Astrocyte of the spinal cord (primary cell): ENCODE results near the gene ATP13A3.
"Not testable (repeated sequence)": the region's sequence is repeated elsewhere in the genome, so short reads cannot be mapped to it uniquely, and the experiment has no call there.

Experiments
- DNase-seq: peaks from one replicate; pipeline ENCODE4 v3.0.0; 2011; ENCODE audit warnings: low read depth, low spot score
- H3K4me3 ChIP-seq: 2 replicates; pipeline ENCODE4 v1.5.1; 2011; ENCODE audit warnings: low read depth, mild to moderate bottlenecking, low read length, moderate library complexity
- in situ Hi-C: cut with HindIII; loops from 2 replicates; pipeline ENCODE4 v1.10.0; 2017; ENCODE audit warnings: low sequenced_read_pairs
- TF ChIP-seq, protein P1 (sequence below): IDR thresholded peaks from 2 replicates; pipeline ENCODE4 v1.5.1; 2012; ENCODE audit warnings: low read depth, mild to moderate bottlenecking, low read length, inconsistent platforms

Gene ATP13A3

DNA sequence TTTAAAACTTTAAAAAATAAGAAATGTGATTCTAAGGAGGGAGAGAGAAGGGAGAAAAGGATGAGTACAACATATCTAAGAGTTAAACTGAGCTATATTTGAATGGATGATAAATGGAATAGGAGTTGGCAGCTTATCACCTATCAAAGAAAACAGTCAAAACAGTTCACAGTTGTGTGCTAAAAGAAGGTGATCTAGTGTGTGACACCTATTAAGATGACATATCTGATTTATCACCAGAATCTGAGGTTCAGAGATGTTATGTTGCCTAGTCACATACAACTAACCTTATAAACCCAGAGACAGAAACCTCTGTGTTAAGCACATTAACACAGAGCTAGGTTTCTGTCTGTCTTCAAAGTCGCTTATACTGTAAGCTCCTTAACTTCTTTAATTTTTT, 3.0 kb downstream of the ATP13A3 start:
- no peak overlapping the region for H3K4me3 ChIP-seq
- no peak for DNase-seq

DNA sequence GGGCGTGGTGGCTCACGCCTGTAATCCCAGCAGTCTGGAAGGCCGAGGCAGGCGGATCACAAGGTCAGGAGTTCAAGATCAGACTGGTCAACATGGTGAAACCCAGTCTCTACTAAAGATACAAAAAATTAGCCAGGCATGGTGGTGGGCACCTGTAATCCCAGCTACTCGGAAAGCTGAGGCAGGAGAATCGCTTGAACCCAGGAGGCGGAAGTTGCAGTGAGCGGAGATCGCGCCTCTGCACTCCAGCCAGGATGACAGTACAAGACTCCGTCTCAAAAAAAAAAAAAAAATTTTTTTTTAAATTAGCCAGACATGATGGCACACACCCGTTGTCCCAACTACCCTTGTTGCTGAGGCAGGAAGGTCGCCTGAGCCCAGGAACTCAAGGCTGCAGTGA, 4.0 kb downstream of the ATP13A3 start:
- DNase-seq, in situ Hi-C loops, H3K4me3 ChIP-seq: not testable (repeated sequence)

More for the DNA sequence above, 3.0 kb downstream of the ATP13A3 start:
- TF ChIP-seq, protein P1, sequence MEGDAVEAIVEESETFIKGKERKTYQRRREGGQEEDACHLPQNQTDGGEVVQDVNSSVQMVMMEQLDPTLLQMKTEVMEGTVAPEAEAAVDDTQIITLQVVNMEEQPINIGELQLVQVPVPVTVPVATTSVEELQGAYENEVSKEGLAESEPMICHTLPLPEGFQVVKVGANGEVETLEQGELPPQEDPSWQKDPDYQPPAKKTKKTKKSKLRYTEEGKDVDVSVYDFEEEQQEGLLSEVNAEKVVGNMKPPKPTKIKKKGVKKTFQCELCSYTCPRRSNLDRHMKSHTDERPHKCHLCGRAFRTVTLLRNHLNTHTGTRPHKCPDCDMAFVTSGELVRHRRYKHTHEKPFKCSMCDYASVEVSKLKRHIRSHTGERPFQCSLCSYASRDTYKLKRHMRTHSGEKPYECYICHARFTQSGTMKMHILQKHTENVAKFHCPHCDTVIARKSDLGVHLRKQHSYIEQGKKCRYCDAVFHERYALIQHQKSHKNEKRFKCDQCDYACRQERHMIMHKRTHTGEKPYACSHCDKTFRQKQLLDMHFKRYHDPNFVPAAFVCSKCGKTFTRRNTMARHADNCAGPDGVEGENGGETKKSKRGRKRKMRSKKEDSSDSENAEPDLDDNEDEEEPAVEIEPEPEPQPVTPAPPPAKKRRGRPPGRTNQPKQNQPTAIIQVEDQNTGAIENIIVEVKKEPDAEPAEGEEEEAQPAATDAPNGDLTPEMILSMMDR: no peak
- in situ Hi-C loops: no loop called here

DNA sequence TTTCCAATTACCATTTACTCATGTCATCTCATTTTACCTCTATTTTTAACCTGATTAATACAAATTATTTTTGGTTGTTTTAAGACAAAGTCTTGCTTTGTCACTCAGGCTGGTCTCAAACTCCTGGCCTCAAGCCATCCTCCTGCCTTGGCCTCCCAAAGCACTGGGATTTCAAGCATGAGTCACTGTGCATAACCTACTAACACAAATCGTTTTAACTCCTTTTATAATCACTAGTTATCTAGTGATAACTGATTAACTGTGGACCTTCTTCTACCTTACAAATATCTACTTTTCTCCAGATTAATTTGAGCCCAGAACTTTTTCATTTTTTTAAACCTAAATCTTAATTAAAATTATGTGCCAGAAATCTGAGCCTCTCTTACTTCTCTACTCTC, 4.6 kb downstream of the ATP13A3 start:
- in situ Hi-C loops: no loop called here
- H3K4me3 ChIP-seq: no peak overlapping the region
- DNase-seq: no peak
- TF ChIP-seq, protein P1: no peak

DNA sequence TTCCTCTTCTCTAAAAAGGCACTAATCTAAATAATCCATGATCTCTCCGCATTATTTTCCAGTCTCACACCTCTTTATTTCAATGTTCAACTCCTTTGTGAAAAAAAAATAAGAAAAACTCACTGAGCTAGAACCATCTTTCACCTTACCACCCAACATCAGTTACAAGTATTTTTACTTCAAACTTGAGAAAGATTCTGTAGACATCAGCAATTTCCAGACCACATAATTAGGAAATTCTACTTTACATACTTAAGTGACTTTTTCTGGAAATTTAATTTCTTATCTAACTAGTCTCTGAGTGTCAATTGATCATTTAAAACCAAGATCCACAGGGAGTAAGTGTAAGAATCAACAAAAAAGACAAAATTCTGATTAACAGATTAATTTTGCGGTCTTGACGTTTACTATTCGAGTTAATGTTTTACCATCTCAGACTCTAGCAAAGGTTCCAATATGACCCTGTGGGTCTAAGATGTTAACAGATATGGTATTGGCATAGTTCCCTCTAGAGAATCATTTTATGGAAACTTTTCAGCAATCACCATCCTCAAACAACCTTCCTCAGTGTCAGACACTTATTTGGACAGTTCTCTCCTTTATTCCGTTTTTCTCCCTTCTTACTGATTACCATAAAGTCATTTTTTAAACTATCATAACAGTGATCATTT, 5.1 kb downstream of the ATP13A3 start:
- in situ Hi-C loops: no loop called here
- TF ChIP-seq, protein P1: no peak
- H3K4me3 ChIP-seq: no peak overlapping the region
- DNase-seq: no peak

DNA sequence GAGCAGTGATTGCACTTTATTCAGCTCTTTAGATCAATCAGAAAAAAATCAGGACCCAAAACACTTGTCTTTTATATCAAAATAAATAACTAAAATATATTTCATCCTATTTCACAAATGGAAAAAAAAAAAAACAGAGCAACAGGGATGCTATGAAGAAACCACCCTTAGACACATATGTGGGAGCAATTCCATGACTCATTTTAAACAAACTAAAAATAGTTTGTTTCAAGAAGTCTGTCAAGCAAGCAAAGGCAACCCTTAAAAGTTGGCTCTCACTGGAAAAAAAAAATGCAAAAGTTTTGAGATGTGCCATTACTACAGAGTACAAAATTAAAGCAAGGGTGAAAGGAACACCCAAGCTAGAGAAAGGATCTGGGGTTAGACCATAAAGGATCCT, 5.7 kb downstream of the ATP13A3 start:
- H3K4me3 ChIP-seq: no peak overlapping the region

DNA sequence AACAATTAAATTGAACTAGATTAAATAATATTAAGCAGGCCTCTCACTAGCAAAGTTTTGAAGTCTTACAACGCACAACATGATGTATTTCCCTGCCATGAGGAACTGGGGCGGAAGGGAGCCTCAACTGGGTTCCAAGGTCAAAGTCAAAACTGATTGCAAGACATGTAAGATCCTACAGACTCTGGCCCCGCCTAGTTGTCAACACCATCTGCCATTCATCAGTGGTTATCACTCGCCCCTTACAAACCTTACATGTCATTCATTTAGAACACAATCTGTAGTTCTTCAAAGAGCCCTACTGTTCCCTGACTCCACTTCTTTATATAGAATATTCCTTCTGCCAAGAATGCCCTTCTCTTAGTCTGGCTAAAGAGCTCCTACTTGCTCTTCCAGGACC, 10.0 kb downstream of the ATP13A3 start:
- DNase-seq: no peak
- in situ Hi-C loops: no loop called here
- TF ChIP-seq, protein P1: no peak
- no peak overlapping the region for H3K4me3 ChIP-seq

More for the DNA sequence above, 5.7 kb downstream of the ATP13A3 start:
- peak; percentile 68 for DNase-seq
- in situ Hi-C loops: no loop called here
- TF ChIP-seq, protein P1: no peak

DNA sequence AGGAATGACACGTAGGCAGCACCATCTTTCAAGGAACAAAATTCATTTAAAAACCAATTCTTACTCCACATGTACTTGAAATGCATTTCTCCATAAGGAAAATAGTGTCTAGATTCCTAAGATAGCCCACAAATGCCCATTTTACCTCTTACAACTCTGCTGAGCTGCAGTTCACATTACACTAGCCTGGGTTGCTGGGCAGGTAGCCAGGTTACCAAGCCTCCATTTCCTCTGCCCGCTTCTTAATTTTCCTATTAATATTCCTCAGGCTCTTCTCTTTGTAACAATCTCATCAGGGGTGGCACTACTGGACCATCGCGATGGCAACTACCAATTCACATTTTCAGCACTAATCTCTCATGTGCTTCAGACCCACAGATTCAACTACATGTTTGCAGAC, 10.8 kb downstream of the ATP13A3 start:
- TF ChIP-seq, protein P1: no peak
- no peak overlapping the region for H3K4me3 ChIP-seq
- DNase-seq: no peak
- in situ Hi-C loops: no loop called here
